Measurements from ENCODE around the gene HS3ST2. TPM values are rescaled to one million over a fixed set of nuclear protein-coding genes. Genes with fewer than 3 reads are reported as not detected.

Gene HS3ST2
- total RNA-seq = 1 to 10 TPM in 3 of 4 donors, under 1 TPM in 1; 0.87 to 3.0 (median 2.3) TPM

DNA sequence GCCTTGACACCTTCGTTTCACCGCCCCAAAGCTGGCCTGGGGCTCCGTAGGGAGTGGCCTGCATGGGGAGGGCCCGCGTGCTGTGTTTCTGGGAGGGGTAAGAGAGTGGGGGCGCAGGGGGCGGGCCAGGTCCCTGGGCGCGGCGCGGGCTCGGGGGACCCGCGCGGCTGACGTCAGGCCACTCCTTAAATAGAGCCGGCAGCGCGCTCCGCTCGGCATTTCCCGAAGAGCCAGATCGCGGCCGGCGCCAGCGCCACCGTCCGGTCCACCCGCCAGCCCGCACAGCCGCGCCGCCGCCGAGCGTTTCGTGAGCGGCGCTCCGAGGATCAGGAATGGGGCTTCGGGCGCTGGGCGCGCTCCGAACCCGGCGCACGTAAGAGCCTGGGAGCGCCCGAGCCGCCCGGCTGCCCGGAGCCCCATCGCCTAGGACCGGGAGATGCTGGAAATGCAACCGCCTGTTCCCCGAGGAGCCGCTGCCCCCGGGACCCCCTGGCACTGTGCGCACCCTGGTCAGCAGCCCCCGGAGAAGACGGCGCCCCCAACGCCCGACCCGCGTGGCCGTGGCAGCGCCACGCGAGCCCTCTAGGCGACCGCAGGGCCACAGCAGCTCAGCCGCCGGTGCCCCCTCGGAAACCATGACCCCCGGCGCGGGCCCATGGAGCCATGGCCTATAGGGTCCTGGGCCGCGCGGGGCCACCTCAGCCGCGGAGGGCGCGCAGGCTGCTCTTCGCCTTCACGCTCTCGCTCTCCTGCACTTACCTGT, at the start of gene HS3ST2:
TSS of gene HS3ST2 (plus strand) at position 215 of the 763 bp plus-strand sequence. CDS start at position 664, 449 bp downstream.
- Histone ChIP-seq H3K9me3 (no peaks in the 10 kb centered on the region), H3K36me3 (no peaks in the 10 kb centered on the region), H3K4me1 (peaks cover 0 to 20% (median 6%) of the 10 kb centered on the region in 4 donors), H3K4me3 (peak within 1 kb of the TSS; percentile 15 to 46 (median 18)), H3K27me3 (peaks cover 0 to 39% of the 10 kb centered on the region in 2 donors), H3K27ac (no peak within 1 kb of the TSS)
- 1 to 4% methylated on average over 18 to 41 of the region's 90 CpGs for WGBS, 2 donors
- DNase-seq (ENCODE audit: low spot score in 2 of 2) = no peak
- TF ChIP-seq POLR2A (IDR thresholded peaks at IDR 0.05) (no peak), CTCF (IDR thresholded peaks at IDR 0.05) (no peak), EP300 (IDR thresholded peaks at IDR 0.05) (no peak)

GRCh38 chr16:22764662-22765327, 49.2 kb upstream of the HS3ST2 start:
- Histone ChIP-seq H3K4me3 (no peak overlapping the region), H3K36me3 (no peaks in the 10 kb centered on the region), H3K27ac (no peak overlapping the region), H3K27me3 (no peaks in the 10 kb centered on the region), H3K4me1 (no peaks in the 10 kb centered on the region), H3K9me3 (no peaks in the 10 kb centered on the region)
- DNase-seq (ENCODE audit: low spot score in 2 of 2) = no peak
- TF ChIP-seq CTCF (IDR thresholded peaks at IDR 0.05) (no peak), POLR2A (IDR thresholded peaks at IDR 0.05) (no peak), EP300 (IDR thresholded peaks at IDR 0.05) (no peak)
- WGBS, 2 donors = 38 to 40% methylated on average over 9 of the region's 9 CpGs

DNA sequence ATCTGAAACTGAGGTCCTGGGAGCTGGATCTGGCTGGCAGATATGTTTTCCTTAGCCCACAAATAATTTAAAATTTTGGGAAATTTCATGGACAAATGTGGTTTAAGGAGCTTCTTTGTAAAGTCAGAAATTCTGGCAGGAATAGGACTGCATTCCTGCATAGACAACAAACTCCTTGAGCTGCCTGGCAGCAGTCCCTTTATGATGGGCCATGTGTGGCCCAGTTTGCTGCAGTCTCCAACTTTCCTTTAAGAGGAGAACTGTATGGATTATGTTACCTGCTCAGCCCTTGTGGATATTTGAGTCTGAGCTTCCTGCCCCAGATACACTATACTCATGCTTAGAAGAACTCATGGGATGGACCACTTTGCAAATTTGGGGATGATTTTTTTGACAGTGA, 48.5 kb upstream of the HS3ST2 start:
- Histone ChIP-seq H3K4me1 (no peaks in the 10 kb centered on the region), H3K36me3 (no peaks in the 10 kb centered on the region), H3K4me3 (no peak overlapping the region), H3K27ac (no peak overlapping the region), H3K27me3 (no peaks in the 10 kb centered on the region), H3K9me3 (no peaks in the 10 kb centered on the region)
- no peak for DNase-seq (ENCODE audit: low spot score in 2 of 2)
- TF ChIP-seq EP300 (IDR thresholded peaks at IDR 0.05) (no peak), CTCF (IDR thresholded peaks at IDR 0.05) (no peak), POLR2A (IDR thresholded peaks at IDR 0.05) (no peak)

DNA sequence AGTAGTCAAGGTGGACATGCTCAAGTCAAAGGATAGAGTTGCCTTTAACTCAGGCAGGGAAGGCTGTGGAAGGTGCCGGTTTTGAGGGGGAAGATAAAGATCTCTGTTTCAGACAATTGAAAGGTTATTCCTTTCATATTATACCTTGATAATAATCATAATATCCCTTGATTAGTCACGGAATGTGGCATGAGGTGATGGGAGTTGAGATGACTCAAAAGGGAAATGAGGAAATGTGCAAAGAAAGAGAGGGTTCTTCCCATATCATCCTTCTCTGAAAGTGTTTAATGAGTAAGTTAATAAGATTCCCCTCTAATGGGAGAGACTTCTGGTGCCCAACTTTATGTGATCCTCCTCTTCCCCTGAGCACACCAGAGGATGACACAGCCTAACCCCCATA, 43.1 kb upstream of the HS3ST2 start:
- no peaks in the 10 kb centered on the region for H3K4me1 ChIP-seq
- TF ChIP-seq POLR2A (IDR thresholded peaks at IDR 0.05) = no peak
- no peak for TF ChIP-seq CTCF (IDR thresholded peaks at IDR 0.05)
- TF ChIP-seq EP300 (IDR thresholded peaks at IDR 0.05) = no peak
- H3K27ac ChIP-seq = no peak overlapping the region
- no peaks in the 10 kb centered on the region for H3K27me3 ChIP-seq
- WGBS, 2 donors = 78 to 81% methylated on average over 2 of the region's 2 CpGs
- H3K36me3 ChIP-seq = no peaks in the 10 kb centered on the region
- DNase-seq (ENCODE audit: low spot score in 2 of 2) = no peak
- no peak overlapping the region for H3K4me3 ChIP-seq
- H3K9me3 ChIP-seq = no peaks in the 10 kb centered on the region

DNA sequence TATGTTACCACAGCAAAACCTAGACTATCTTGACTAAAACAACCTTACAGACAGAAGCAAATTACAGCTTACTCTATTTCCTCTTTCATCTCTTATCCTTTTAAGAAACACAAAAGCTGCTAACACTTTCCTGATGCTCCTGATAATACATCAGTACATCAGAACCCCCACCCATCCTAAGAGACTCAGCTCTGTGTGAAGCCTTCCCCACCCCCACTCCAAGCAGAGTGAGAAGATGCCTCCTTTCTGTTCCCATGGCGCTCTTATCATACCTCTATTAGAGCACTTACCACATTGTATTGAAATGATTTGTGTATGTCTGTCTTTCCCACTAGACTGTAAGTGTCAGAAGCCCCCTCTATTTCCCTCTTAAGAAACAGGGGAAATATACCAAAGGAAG, 42.4 kb upstream of the HS3ST2 start:
- no peaks in the 10 kb centered on the region for H3K9me3 ChIP-seq
- H3K27me3 ChIP-seq = no peaks in the 10 kb centered on the region
- DNase-seq (ENCODE audit: low spot score in 2 of 2) = no peak
- no peaks in the 10 kb centered on the region for H3K4me1 ChIP-seq
- H3K27ac ChIP-seq = no peak overlapping the region
- H3K36me3 ChIP-seq = no peaks in the 10 kb centered on the region
- WGBS, 2 donors = 78 to 100% methylated on average over 1 of the region's 1 CpG
- no peak overlapping the region for H3K4me3 ChIP-seq
- TF ChIP-seq CTCF (IDR thresholded peaks at IDR 0.05) = no peak
- no peak for TF ChIP-seq POLR2A (IDR thresholded peaks at IDR 0.05)
- TF ChIP-seq EP300 (IDR thresholded peaks at IDR 0.05) = no peak

Measured in tibial nerve (tissue), 4 donors.